H1 (cell line): ENCODE results near the gene CTSS. TPM values are rescaled to one million over a fixed set of nuclear protein-coding genes. Genes with fewer than 3 reads are reported as not detected.

Source experiments
- CTCF ChIA-PET: fragments of 300-600 bp; sonication (Branson Sonifier 250); formaldehyde crosslinking; loops from one replicate; lab custom pipeline; 2021; ENCODE audit not compliant: partially characterized antibody; lab: Charles Lee
- POLR2A ChIA-PET: fragments of 300-600 bp; sonication (Branson Sonifier 250); formaldehyde crosslinking; loops from one replicate; lab custom pipeline; 2021; ENCODE audit warnings: inconsistent platforms; ENCODE audit not compliant: partially characterized antibody; lab: Charles Lee
- DNase-seq, 2 experiments: peaks; one replicate each; pipeline versions ENCODE4 v3.0.0 to v3.0.0-alpha.2; 2010 to 2022; ENCODE audit warnings: low spot score in 2 of 2, low read depth in 1 of 2, mixed read lengths in 1 of 2
- FAIRE-seq: peaks from 2 replicates; lab custom pipeline; 2011; peaks lifted over from hg19 to GRCh38; lab: Jason Lieb, UNC
- H2AFZ ChIP-seq: 2 replicates; pipeline ENCODE4 v1.8.1; 2012; ENCODE audit warnings: low read length, inconsistent platforms
- H2AK5ac ChIP-seq: 2 replicates; pipeline ENCODE4 v1.6.1; 2013; ENCODE audit warnings: low read depth, low read length
- H2BK120ac ChIP-seq: replicated peaks from 2 replicates; pipeline ENCODE3; 2013; ENCODE audit warnings: low read depth, low read length, inconsistent platforms
- H2BK12ac ChIP-seq: 2 replicates; pipeline ENCODE4 v1.6.1; 2013; ENCODE audit warnings: low read depth, low read length
- H2BK15ac ChIP-seq: 2 replicates; pipeline ENCODE4 v1.6.1; 2013; ENCODE audit warnings: low read length
- H2BK20ac ChIP-seq: 2 replicates; pipeline ENCODE4 v1.6.1; 2013; ENCODE audit warnings: low read length
- H2BK5ac ChIP-seq: 2 replicates; pipeline ENCODE4 v1.6.1; 2013; ENCODE audit warnings: low read depth, low read length
- H3K14ac ChIP-seq: 2 replicates; pipeline ENCODE4 v1.6.1; 2013; ENCODE audit warnings: inconsistent platforms; ENCODE audit not compliant: insufficient read length
- H3K18ac ChIP-seq: 2 replicates; pipeline ENCODE4 v1.6.1; 2013; ENCODE audit warnings: low read length; ENCODE audit errors: extremely low read depth
- H3K23ac ChIP-seq: 2 replicates; pipeline ENCODE4 v1.6.1; 2013; ENCODE audit warnings: inconsistent platforms; ENCODE audit not compliant: insufficient read length
- H3K23me2 ChIP-seq: 2 replicates; pipeline ENCODE4 v1.6.1; 2013; ENCODE audit warnings: low read depth, low read length
- H3K27ac ChIP-seq: 2 replicates; pipeline ENCODE4 v1.6.1; 2011; ENCODE audit warnings: low read depth, low read length, inconsistent platforms
- H3K27me3 ChIP-seq, 4 experiments: replicated peaks in 1 of 4; 1 replicate in 1 of 4; 2 replicates in 3 of 4; pipeline versions ENCODE4 v1.6.1 to v1.8.1; 2011 to 2013; ENCODE audit warnings: low read length in 3 of 4, mild to moderate bottlenecking in 3 of 4, inconsistent platforms in 2 of 4, mixed read lengths in 2 of 4, moderate library complexity in 1 of 4; ENCODE audit not compliant: control insufficient read depth in 3 of 4, insufficient read depth in 3 of 4; ENCODE audit errors: extremely low read depth in 1 of 4
- H3K36me3 ChIP-seq, 4 experiments: 2 replicates each; pipeline versions ENCODE4 v1.6.1 to v1.8.1; 2011 to 2013; ENCODE audit warnings: mild to moderate bottlenecking in 4 of 4, low read length in 3 of 4, moderate library complexity in 2 of 4, control low read depth in 1 of 4, inconsistent platforms in 1 of 4; ENCODE audit not compliant: insufficient read depth in 4 of 4, control insufficient read depth in 2 of 4
- H3K4ac ChIP-seq: replicated peaks from 2 replicates; pipeline ENCODE3; 2013; ENCODE audit warnings: low read length, low read depth, mixed read lengths, inconsistent platforms; ENCODE audit not compliant: insufficient read length
- H3K4me1 ChIP-seq, 4 experiments: replicated peaks in 1 of 4; 1 replicate in 1 of 4; 2 replicates in 3 of 4; pipeline versions ENCODE4 v1.6.1 to v1.8.1; 2011 to 2013; ENCODE audit warnings: low read length in 3 of 4, inconsistent platforms in 2 of 4, mixed read lengths in 1 of 4; ENCODE audit not compliant: insufficient read depth in 4 of 4, control insufficient read depth in 3 of 4
- H3K4me2 ChIP-seq, 2 experiments: 2 replicates each; pipeline versions ENCODE4 v1.6.1 to v1.8.1; 2011 to 2013; ENCODE audit warnings: low read depth in 2 of 2, low read length in 2 of 2, control low read depth in 1 of 2, inconsistent platforms in 1 of 2, mild to moderate bottlenecking in 1 of 2; ENCODE audit not compliant: insufficient read depth in 1 of 2
- H3K4me3 ChIP-seq, 4 experiments: fragments of 200-600, 300-600 bp in 1 of 4; sonication (generic), shearing (Covaris generic), sonication (Bioruptor Twin) in 1 of 4; 2 replicates each; pipeline versions ENCODE4 v1.5.1 to v1.8.1; 2011 to 2016; ENCODE audit warnings: low read length in 4 of 4, low read depth in 3 of 4, control low read depth in 2 of 4, inconsistent platforms in 2 of 4, mild to moderate bottlenecking in 2 of 4, mixed read lengths in 1 of 4, moderate library complexity in 1 of 4; ENCODE audit not compliant: insufficient read depth in 2 of 4; ENCODE audit errors: extremely low read depth in 1 of 4
- H3K56ac ChIP-seq: replicated peaks from 2 replicates; pipeline ENCODE3; 2013; ENCODE audit warnings: low read depth, mild to moderate bottlenecking, mixed read lengths, low read length, inconsistent platforms; ENCODE audit not compliant: insufficient read length
- H3K79me1 ChIP-seq: 2 replicates; pipeline ENCODE4 v1.6.1; 2013; ENCODE audit warnings: low read depth, low read length, control low read depth
- H3K79me2 ChIP-seq, 2 experiments: 2 replicates each; pipeline versions ENCODE4 v1.6.1 to v1.8.1; 2012 to 2013; ENCODE audit warnings: low read length in 2 of 2, mild to moderate bottlenecking in 2 of 2, inconsistent platforms in 1 of 2; ENCODE audit not compliant: insufficient read depth in 2 of 2, control insufficient read depth in 1 of 2
- H3K9ac ChIP-seq, 4 experiments: replicated peaks in 1 of 4; 1 replicate in 1 of 4; 2 replicates in 3 of 4; pipeline versions ENCODE4 v1.6.1 to v1.8.1; 2011 to 2013; ENCODE audit warnings: low read depth in 3 of 4, low read length in 3 of 4, control low read depth in 2 of 4, mild to moderate bottlenecking in 2 of 4, moderate library complexity in 2 of 4, inconsistent platforms in 1 of 4; ENCODE audit errors: extremely low read depth in 1 of 4
- H3K9me3 ChIP-seq, 2 experiments: 2 replicates each; pipeline versions ENCODE4 v1.6.1 to v1.8.1; 2012 to 2013; ENCODE audit warnings: mild to moderate bottlenecking in 2 of 2, moderate library complexity in 2 of 2, control low read depth in 1 of 2, inconsistent platforms in 1 of 2, low read depth in 1 of 2, low read length in 1 of 2, mixed read lengths in 1 of 2; ENCODE audit not compliant: insufficient read depth in 2 of 2
- H4K20me1 ChIP-seq, 2 experiments: replicated peaks in 1 of 2; 2 replicates each; pipeline versions ENCODE3 to v1.8.1; 2011 to 2013; ENCODE audit warnings: inconsistent platforms in 2 of 2, low read length in 2 of 2, mild to moderate bottlenecking in 1 of 2; ENCODE audit not compliant: insufficient read depth in 2 of 2, control insufficient read depth in 1 of 2
- H4K5ac ChIP-seq: 2 replicates; pipeline ENCODE4 v1.6.1; 2013; ENCODE audit warnings: low read length, low read depth, mixed read lengths, inconsistent platforms; ENCODE audit not compliant: insufficient read length
- H4K8ac ChIP-seq: 2 replicates; pipeline ENCODE4 v1.8.0; 2013; ENCODE audit warnings: mild to moderate bottlenecking, moderate library complexity, low read length, inconsistent platforms; ENCODE audit not compliant: insufficient read depth; ENCODE audit errors: extremely low read depth
- H4K91ac ChIP-seq: replicated peaks from 2 replicates; pipeline ENCODE3; 2013; ENCODE audit warnings: low read length, mixed read lengths, inconsistent platforms; ENCODE audit not compliant: insufficient read length
- CHD2 ChIP-seq: IDR thresholded peaks from 2 replicates; pipeline ENCODE4 v1.6.1; 2012; ENCODE audit warnings: low read length, improper control_type of control experiment
- JUND ChIP-seq: IDR thresholded peaks from 2 replicates; pipeline ENCODE4 v1.6.1; 2011; ENCODE audit warnings: mild to moderate bottlenecking, improper control_type of control experiment, low read length
- KDM1A ChIP-seq: fragments of 200-600, 300-600 bp; sonication (generic); IDR thresholded peaks from 2 replicates; pipeline ENCODE4 v1.7.1; 2016; ENCODE audit warnings: mild to moderate bottlenecking, low read length, borderline replicate concordance
- SUZ12 ChIP-seq: fragments of 200-600 bp; sonication (generic); IDR thresholded peaks from 2 replicates; pipeline ENCODE4 v1.6.1; 2012; ENCODE audit warnings: mild to moderate bottlenecking, inconsistent platforms, low read length, moderate library complexity, mixed read lengths
- WGBS, 2 experiments: shearing (Covaris generic) in 1 of 2; methylation state at CpG; one replicate each; pipeline versions ENCODE4 v1.1.6 to v1.1.7; 2013 to 2015; ENCODE audit warnings: low lambda C conversion rate in 2 of 2, mixed read lengths in 2 of 2, inconsistent platforms in 1 of 2, low coverage in 1 of 2, missing lambda C conversion rate in 1 of 2; ENCODE audit not compliant: insufficient replicate concordance in 2 of 2, insufficient coverage in 1 of 2, insufficient read length in 1 of 2; ENCODE audit errors: extremely low coverage in 1 of 2, missing lambda C conversion rate in 1 of 2; 5-methylcytosine and 5-hydroxymethylcytosine counted together
- polyA plus RNA-seq, 7 experiments: library from polyadenylated mRNA; depleted of rRNA in 3 of 7; stranded (reverse) in 5 of 7; unstranded in 2 of 7; fragments of >200 nt in 5 of 7; fragments of 200-250 nt in 2 of 7; gene quantifications; 1 replicate in 5 of 7; 2 replicates in 1 of 7; 4 replicates in 1 of 7; pipeline versions ENCODE4 v1.2.1 to v1.2.3, GENCODE V29; 2011 to 2013; ENCODE audit warnings: missing spikeins in 2 of 7, mixed read lengths in 2 of 7
- total RNA-seq: library from RNA; stranded (reverse); fragmentation: NEBNext Ultra II Directional; extraction: Animal tissue kit (Norgen Biotek cat#: 25700); gene quantifications from 2 replicates; pipeline ENCODE4 v1.2.1, GENCODE V29; 2021

The CTSS gene
- total and polyA plus RNA-seq, 2 of the 8 experiments (the other 6 are each of a cell fraction or from before 2014, with no cell fraction given): not detected

DNA sequence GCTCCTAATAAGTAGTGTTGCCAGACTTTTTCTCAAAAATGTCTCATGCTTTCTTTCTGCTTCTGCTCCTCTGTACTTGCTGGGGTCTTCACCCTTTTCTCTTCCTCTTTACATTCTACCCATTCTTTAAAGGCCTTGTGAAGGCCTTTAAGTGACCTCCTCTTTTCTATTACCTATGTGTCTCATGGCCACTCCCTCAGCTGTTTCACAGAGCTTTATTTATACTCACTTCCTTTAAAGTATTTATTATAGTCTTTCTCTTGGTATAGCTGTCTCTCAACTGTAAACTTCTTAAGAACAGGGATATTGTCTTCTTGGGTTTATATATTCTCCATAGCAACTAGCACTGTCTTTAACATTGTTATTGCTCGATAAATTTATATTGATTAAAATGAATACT, 69.4 kb downstream of the CTSS start:
- peak overlapping the region in 1 of 4 experiments; percentile 65; a peak in 2 of 7 replicates for H3K9ac ChIP-seq

More for the DNA sequence above, 69.4 kb downstream of the CTSS start:
- Histone ChIP-seq H3K4me3 (peak overlapping the region; percentile 74 to 98 (median 94)), H2BK12ac (no peak overlapping the region), H4K91ac (no peak overlapping the region), H3K27me3 (peaks cover 0 to 1% (median 0%) of the 10 kb centered on the region in 4 experiments; a peak in 1 of 7 replicates), H3K56ac (no peak overlapping the region), H4K8ac (no peak overlapping the region), H4K20me1 (no peaks in the 10 kb centered on the region), H3K27ac (no peak overlapping the region), H3K4ac (no peak overlapping the region), H3K4me1 (no peaks in the 10 kb centered on the region), H3K4me2 (peak overlapping the region; percentile 66), H2AK5ac (no peak overlapping the region), H3K18ac (no peak overlapping the region), H3K23me2 (peaks cover 2% of the 10 kb centered on the region), H2BK15ac (no peak overlapping the region), H2AFZ (no peak overlapping the region), H3K79me2 (peaks cover 0 to 17% of the 10 kb centered on the region in 2 experiments; a peak in 3 of 4 replicates), H3K36me3 (peaks cover 2 to 36% (median 6%) of the 10 kb centered on the region in 4 experiments; a peak in 5 of 8 replicates), H2BK120ac (no peak overlapping the region), H4K5ac (no peak overlapping the region), H3K79me1 (no peaks in the 10 kb centered on the region; the same call in 1 of the 2 replicates), H3K9me3 (no peaks in the 10 kb centered on the region), H3K14ac (no peak overlapping the region), H2BK5ac (no peak overlapping the region), H2BK20ac (no peak overlapping the region), H3K23ac (no peak overlapping the region)
- no peak for DNase-seq
- FAIRE-seq: no peak
- ChIA-PET POLR2A (interaction anchor here (0.7 to 1.7 kb wide), 5 partner anchors 9 to 126 kb away, joined by 3 to 5 read pairs (median 3); partner anchors contain the start of genes CTSK and ENSA), CTCF (interaction anchor here (0.6 to 1.5 kb wide), 3 partner anchors 56 to 136 kb away, joined by 3 to 9 read pairs (median 3); no protein-coding TSS in a partner anchor)
- 73% methylated on average over 1 of the region's 1 CpG; no CpG with 5 or more reads in 1 of the 2 experiments for WGBS, 2 experiments
- TF ChIP-seq JUND (no peak), SUZ12 (no peak), CHD2 (no peak), KDM1A (no peak)
